ENCODE results near the gene CAPN12. TPM values are rescaled to one million over a fixed set of nuclear protein-coding genes. Genes with fewer than 3 reads are reported as not detected.
A peak's percentile ranks its signal among the peaks of the same experiment; 100 is the strongest.

Gene CAPN12
- total RNA-seq, 4 donors from 2014 or later = 5.8 to 56.8 (median 6.4) TPM

- no peak overlapping the region for H3K4me3 ChIP-seq
- H3K27me3 ChIP-seq = no peaks in the 10 kb centered on the region
- H3K9me3 ChIP-seq = no peaks in the 10 kb centered on the region
- H3K4me1 ChIP-seq = peaks cover 0 to 33% (median 0%) of the 10 kb centered on the region in 4 donors
- peaks cover 0 to 100% (median 0%) of the 10 kb centered on the region in 3 donors for H3K36me3 ChIP-seq
- no peak for DNase-seq
- H3K27ac ChIP-seq = peak overlapping the region in 1 of 4 donors; percentile 8
- TF ChIP-seq, protein P1, sequence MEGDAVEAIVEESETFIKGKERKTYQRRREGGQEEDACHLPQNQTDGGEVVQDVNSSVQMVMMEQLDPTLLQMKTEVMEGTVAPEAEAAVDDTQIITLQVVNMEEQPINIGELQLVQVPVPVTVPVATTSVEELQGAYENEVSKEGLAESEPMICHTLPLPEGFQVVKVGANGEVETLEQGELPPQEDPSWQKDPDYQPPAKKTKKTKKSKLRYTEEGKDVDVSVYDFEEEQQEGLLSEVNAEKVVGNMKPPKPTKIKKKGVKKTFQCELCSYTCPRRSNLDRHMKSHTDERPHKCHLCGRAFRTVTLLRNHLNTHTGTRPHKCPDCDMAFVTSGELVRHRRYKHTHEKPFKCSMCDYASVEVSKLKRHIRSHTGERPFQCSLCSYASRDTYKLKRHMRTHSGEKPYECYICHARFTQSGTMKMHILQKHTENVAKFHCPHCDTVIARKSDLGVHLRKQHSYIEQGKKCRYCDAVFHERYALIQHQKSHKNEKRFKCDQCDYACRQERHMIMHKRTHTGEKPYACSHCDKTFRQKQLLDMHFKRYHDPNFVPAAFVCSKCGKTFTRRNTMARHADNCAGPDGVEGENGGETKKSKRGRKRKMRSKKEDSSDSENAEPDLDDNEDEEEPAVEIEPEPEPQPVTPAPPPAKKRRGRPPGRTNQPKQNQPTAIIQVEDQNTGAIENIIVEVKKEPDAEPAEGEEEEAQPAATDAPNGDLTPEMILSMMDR (IDR thresholded peaks at IDR 0.05) = no peak
- TF ChIP-seq POLR2A (IDR thresholded peaks at IDR 0.05) = no peak
These were observed 18.6 kb downstream of the CAPN12 start for GRCh38 chr19:38725469-38726283.

- DNase-seq = no peak
- TF ChIP-seq, protein P1 (IDR thresholded peaks at IDR 0.05) = no peak
- no peak for TF ChIP-seq POLR2A (IDR thresholded peaks at IDR 0.05)
- Histone ChIP-seq H3K4me1 (peaks cover 0 to 20% (median 0%) of the 10 kb centered on the region in 4 donors), H3K4me3 (no peak overlapping the region), H3K27ac (peak overlapping the region in 1 of 4 donors; percentile 52), H3K9me3 (no peaks in the 10 kb centered on the region), H3K36me3 (peaks cover 0 to 100% (median 0%) of the 10 kb centered on the region in 3 donors), H3K27me3 (no peaks in the 10 kb centered on the region)
These were observed 20.1 kb downstream of the CAPN12 start for GRCh38 chr19:38723990-38724854.

DNA sequence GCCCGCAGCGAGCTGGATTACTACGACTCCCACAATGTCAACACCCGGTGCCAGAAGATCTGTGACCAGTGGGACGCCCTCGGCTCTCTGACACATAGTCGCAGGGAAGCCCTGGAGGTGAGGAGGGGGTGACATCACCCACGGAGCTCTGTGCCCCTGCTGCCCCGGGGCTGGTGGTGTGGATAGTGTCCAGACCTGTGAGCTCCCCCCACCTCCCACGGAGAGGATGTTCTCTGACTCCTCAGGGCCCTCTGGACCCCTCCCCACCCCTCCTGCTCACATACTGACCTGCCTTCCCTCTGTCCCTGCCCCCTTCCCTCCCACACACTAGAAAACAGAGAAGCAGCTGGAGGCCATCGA, 20.7 kb downstream of the CAPN12 start:
- TF ChIP-seq, protein P1 (IDR thresholded peaks at IDR 0.05) = no peak
- no peak for TF ChIP-seq POLR2A (IDR thresholded peaks at IDR 0.05)
- peak overlapping the region in 1 of 4 donors; percentile 52 for H3K27ac ChIP-seq
- no peak overlapping the region for H3K4me3 ChIP-seq
- DNase-seq = no peak
- no peaks in the 10 kb centered on the region for H3K9me3 ChIP-seq
- peaks cover 0 to 17% (median 0%) of the 10 kb centered on the region in 4 donors for H3K4me1 ChIP-seq
- H3K27me3 ChIP-seq = no peaks in the 10 kb centered on the region
- peaks cover 0 to 100% (median 0%) of the 10 kb centered on the region in 3 donors for H3K36me3 ChIP-seq

DNA sequence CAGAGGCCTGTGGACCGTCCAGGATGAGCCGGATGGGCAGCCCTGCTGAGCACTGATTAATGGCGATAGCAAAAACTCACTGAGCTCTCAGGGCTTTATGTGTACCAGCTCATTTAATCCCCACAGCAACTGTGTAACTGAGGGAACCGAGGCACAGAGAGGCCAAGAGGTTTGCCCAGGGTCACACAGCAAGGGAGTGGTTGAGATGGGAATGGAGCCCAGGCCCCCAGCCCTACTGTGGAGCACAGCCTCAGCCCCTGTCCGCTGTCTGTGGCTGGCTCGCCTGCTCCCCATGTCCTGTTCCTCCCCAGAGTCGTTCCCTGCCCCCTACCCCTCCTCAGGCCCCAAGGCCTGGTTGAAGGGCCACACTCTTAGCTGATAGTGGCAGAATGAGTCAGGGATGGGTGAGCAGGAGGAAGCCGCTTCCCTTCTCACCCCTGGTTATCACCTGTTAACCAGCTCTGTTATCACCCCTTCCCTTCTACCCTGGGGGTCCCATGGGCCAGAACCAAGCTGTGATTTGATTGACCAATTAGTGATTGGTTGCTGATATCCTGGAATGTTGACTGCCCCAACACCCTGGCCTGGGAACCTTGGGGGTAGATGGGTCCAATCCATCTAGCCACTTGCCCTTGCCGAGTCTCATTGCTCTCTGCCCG, 21.2 kb downstream of the CAPN12 start:
- no peak for TF ChIP-seq POLR2A (IDR thresholded peaks at IDR 0.05)
- TF ChIP-seq, protein P1 (IDR thresholded peaks at IDR 0.05) = no peak
- Histone ChIP-seq H3K27me3 (no peaks in the 10 kb centered on the region), H3K4me3 (no peak overlapping the region), H3K27ac (peak overlapping the region in 2 of 4 donors; percentile 41 to 52), H3K4me1 (peaks cover 0 to 14% (median 0%) of the 10 kb centered on the region in 4 donors), H3K9me3 (no peaks in the 10 kb centered on the region), H3K36me3 (peaks cover 0 to 100% (median 0%) of the 10 kb centered on the region in 3 donors)
- no peak for DNase-seq
